IPS-NIHi7 (cell line): ENCODE measurements around the gene CENPL.
"Not testable (repeated sequence)": the region's sequence is repeated elsewhere in the genome, so short reads cannot be mapped to it uniquely, and the experiment has no call there.

Experiments
- DNase-seq: peaks from one replicate; pipeline ENCODE4 v3.0.0; 2012; ENCODE audit warnings: mixed read lengths; ENCODE audit errors: extremely low spot score

The CENPL gene

GRCh38 chr1:173824315-173825081, at the start of gene CENPL, which contains the start of gene DARS2:
TSS of gene CENPL (minus strand) at chr1:173824883. CDS start at chr1:173811299, 13,584 bp downstream.
TSS of gene DARS2 (plus strand) at chr1:173824673. CDS start at chr1:173825230, 557 bp downstream.
- DNase-seq = peak; percentile 92

- no peak for DNase-seq
Measured at GRCh38 chr1:173871500-173871899, 46.8 kb upstream of the CENPL start.

- no peak for DNase-seq
Measured at GRCh38 chr1:173871091-173871490, 46.4 kb upstream of the CENPL start.

- DNase-seq = no peak
Measured at GRCh38 chr1:173870252-173871075, 45.8 kb upstream of the CENPL start.

DNA sequence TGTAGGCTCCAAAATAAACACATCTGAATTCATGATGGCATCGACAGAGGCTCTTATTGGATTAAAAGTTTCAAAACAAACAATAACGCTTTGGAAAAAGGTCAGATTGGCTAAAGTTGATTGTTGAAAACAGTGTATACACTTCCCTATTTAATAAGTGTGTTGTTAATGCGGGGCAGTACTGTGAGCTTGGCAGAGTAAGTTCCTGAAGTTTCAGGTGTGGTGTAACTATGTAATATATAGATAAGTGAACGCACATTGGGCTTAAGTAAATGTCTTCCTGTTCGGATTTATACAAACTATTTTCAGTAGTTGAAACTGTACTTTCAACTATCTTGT, 44.3 kb upstream of the CENPL start:
- DNase-seq = no peak

- DNase-seq = peak; percentile 96
Measured at GRCh38 chr1:173868266-173869020, 43.8 kb upstream of the CENPL start, which contains the start of gene ZBTB37. TSS of gene ZBTB37 (plus strand) at chr1:173868380. CDS start at chr1:173870226, 1,846 bp downstream.

DNA sequence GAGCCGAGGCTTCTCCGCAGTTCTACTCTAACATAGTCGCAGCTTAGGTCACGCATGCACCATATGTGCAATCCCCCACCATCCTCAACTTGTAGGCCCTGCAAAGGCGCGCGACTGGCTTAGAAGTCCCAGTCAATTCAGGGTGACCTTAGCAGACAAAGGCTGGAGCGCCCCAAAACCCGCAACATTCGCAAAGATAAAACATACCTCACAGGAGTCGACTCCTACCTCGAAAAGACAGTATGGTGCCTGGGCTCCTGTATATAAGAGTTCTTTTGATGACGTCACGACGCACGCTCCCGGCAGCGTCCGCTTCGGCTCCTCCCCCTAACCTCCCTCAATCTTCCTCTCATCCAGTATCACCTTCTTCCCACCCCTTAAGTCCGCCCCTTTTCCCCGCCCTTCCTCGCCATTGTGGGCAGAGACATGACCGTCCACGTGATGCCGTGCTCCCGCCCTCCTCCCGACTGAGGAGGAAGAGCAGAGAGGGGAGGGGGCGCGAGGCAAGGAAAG, 43.1 kb upstream of the CENPL start, which contains the start of gene GAS5:
TSS of gene GAS5 (minus strand) at position 237 of the 513 bp plus-strand sequence.
- peak; percentile 94 for DNase-seq

- DNase-seq = no peak
Measured at GRCh38 chr1:173867141-173867752, 42.6 kb upstream of the CENPL start.

DNA sequence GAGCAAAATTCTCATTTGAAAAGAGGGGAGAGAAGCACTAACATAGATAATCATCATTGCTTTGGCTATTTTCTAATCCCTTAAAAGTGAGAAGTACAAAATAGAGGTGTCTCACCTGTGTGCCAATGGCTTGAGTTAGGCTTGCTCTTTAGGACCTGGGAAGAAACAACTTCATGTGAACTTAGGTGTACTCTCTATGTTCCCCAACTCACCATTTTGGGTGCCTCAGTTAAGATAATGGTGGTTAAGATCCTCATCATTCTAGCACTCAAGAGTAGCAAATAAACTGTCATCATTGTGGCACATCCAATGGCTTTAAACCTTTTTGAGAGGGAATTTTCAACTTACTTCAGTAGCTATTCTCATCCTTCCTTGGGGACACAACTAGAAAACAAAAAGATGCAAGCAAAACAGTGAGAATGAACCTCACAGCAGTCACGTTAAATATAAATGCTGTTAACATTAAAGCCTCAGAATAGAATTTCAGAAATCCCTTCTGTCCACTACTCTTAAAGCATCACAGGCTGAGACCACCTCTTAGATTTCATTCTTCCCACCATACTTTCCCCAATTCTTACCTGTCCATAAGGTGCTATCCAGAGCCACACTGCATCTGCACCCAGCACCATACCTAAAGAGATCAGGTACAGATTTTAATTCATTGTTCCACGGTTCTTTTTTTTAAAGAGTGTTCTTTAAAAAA, 41.9 kb upstream of the CENPL start:
- DNase-seq = no peak

GRCh38 chr1:173865468-173866164, 40.9 kb upstream of the CENPL start:
- DNase-seq = no peak

- DNase-seq = no peak
Measured at GRCh38 chr1:173864179-173864867, 39.6 kb upstream of the CENPL start.

- DNase-seq = no peak
Measured at GRCh38 chr1:173863224-173864161, 38.8 kb upstream of the CENPL start.

DNA sequence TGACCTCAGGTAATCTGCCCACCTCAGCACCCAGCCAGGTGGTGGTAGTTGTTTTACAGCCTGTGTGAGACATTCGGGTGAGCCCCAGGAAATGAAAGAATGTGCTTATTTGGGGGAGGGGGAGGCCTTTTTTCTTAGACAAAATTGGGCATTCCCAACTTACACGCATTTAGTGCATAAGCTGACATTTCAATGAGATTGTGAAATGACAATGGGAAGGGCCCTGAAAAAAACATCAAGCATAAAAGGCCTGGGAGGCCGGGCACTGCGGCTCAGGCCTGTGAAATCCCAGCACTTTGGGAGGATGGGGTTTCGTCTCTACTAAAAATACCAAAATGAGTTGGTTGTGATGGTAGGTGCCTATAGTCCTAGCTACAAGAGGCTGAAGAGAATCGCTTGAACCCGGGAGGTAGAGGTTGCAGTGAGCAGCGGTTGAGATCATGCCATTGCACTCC, 38.1 kb upstream of the CENPL start:
- DNase-seq = no peak

- not testable (repeated sequence) for DNase-seq
Measured at GRCh38 chr1:173862146-173862768, 37.6 kb upstream of the CENPL start.

GRCh38 chr1:173861731-173862145, 37.1 kb upstream of the CENPL start:
- DNase-seq = no peak

DNA sequence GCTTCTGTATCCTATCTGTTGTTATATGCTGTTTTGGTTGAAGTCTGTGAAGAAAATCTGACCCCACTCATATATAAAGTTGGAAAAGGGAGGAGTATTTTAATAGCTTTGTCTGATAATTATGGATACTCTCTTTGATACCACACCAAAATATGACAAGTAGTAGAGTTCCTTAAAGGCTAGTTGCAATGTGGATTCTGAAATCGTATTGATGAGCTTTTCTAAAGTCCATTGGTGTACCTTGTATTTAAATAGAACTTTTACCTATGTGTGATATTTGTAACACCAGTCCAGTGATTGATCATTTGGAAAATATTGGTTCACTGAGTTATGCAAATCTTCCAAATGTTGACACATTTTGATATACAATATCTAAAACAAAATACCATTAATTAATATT, 35.4 kb upstream of the CENPL start:
- DNase-seq = no peak

DNA sequence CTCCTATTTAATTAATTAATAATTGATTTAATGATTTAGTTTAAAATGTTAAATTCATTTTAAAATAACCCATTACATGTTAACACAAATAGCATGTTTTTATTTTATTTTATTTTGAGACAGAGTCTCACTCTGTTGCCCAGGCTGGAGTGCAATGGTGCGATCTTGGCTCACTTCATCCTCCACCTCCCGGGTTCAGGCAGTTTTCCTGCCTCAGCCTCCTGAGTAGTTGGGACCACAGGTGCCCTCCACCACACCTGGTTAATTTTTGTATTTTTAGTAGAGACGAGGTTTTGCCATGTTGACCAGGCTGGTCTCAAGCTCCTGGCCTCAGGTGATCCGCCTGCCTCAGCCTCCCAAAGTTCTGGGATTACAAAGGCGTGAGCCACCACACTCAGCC, 34.9 kb upstream of the CENPL start:
- DNase-seq = not testable (repeated sequence)
